ENCODE data around the gene LRRC47. TPM values are rescaled to one million over a fixed set of nuclear protein-coding genes. Genes with fewer than 3 reads are reported as not detected.

Gene LRRC47
- total RNA-seq, 1 donor from 2014 or later = 45.8 TPM

GRCh38 chr1:3762151-3762872 lies 34.0 kb downstream of the LRRC47 start:
- TF ChIP-seq, protein P1, sequence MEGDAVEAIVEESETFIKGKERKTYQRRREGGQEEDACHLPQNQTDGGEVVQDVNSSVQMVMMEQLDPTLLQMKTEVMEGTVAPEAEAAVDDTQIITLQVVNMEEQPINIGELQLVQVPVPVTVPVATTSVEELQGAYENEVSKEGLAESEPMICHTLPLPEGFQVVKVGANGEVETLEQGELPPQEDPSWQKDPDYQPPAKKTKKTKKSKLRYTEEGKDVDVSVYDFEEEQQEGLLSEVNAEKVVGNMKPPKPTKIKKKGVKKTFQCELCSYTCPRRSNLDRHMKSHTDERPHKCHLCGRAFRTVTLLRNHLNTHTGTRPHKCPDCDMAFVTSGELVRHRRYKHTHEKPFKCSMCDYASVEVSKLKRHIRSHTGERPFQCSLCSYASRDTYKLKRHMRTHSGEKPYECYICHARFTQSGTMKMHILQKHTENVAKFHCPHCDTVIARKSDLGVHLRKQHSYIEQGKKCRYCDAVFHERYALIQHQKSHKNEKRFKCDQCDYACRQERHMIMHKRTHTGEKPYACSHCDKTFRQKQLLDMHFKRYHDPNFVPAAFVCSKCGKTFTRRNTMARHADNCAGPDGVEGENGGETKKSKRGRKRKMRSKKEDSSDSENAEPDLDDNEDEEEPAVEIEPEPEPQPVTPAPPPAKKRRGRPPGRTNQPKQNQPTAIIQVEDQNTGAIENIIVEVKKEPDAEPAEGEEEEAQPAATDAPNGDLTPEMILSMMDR (IDR thresholded peaks at IDR 0.05) = no peak
- peaks cover 7% of the 10 kb centered on the region for H3K9me3 Mint-ChIP-seq (ENCODE audit: low read depth)
- no peak overlapping the region for H3K27ac Mint-ChIP-seq (ENCODE audit: unreplicated experiment)
- H3K27me3 Mint-ChIP-seq (ENCODE audit: low read depth) = peaks cover 29% of the 10 kb centered on the region
- no peak overlapping the region for H3K4me3 Mint-ChIP-seq (ENCODE audit: unreplicated experiment)
- DNase-seq (ENCODE audit: low spot score) = no peak
- H3K4me1 Mint-ChIP-seq (ENCODE audit: low read depth) = no peaks in the 10 kb centered on the region
- no peaks in the 10 kb centered on the region for H3K36me3 Mint-ChIP-seq (ENCODE audit: low read depth)

- Mint-ChIP-seq H3K27me3 (ENCODE audit: low read depth) (peaks cover 29% of the 10 kb centered on the region), H3K36me3 (ENCODE audit: low read depth) (no peaks in the 10 kb centered on the region), H3K27ac (ENCODE audit: unreplicated experiment) (no peak overlapping the region), H3K4me1 (ENCODE audit: low read depth) (no peaks in the 10 kb centered on the region), H3K9me3 (ENCODE audit: low read depth) (peaks cover 7% of the 10 kb centered on the region), H3K4me3 (ENCODE audit: unreplicated experiment) (no peak overlapping the region)
- DNase-seq (ENCODE audit: low spot score) = no peak
- TF ChIP-seq, protein P1 (IDR thresholded peaks at IDR 0.05) = no peak
Observed at GRCh38 chr1:3761296-3762010, 34.8 kb downstream of the LRRC47 start.

- TF ChIP-seq, protein P1 (IDR thresholded peaks at IDR 0.05) = no peak
- Mint-ChIP-seq H3K27ac (ENCODE audit: unreplicated experiment) (no peak overlapping the region), H3K4me3 (ENCODE audit: unreplicated experiment) (no peak overlapping the region), H3K9me3 (ENCODE audit: low read depth) (peaks cover 7% of the 10 kb centered on the region), H3K4me1 (ENCODE audit: low read depth) (no peaks in the 10 kb centered on the region), H3K36me3 (ENCODE audit: low read depth) (no peaks in the 10 kb centered on the region), H3K27me3 (ENCODE audit: low read depth) (peaks cover 25% of the 10 kb centered on the region)
- no peak for DNase-seq (ENCODE audit: low spot score)
Observed at GRCh38 chr1:3759796-3760195, 36.5 kb downstream of the LRRC47 start.

DNA sequence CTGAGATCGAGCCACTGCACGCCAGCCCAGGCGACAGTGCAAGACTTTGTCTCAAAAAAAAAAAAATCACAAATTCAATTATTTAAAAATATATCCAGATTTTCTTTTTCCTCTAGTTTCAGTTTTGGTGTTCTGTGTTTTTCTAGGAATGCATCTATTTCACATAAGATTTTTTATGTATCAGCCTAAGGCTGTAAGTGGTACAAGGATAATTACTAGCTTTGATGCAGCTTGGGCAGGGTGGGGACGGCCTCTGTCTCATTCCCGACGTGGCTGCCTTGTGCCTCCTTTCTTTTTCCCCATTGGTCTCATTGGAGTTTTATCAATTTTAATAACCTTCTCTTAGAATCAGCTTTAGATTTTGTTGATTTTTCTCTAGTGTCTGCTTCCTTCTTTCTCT lies 37.1 kb downstream of the LRRC47 start:
- Mint-ChIP-seq H3K27me3 (ENCODE audit: low read depth) (peaks cover 20% of the 10 kb centered on the region), H3K36me3 (ENCODE audit: low read depth) (no peaks in the 10 kb centered on the region), H3K27ac (ENCODE audit: unreplicated experiment) (no peak overlapping the region), H3K9me3 (ENCODE audit: low read depth) (peaks cover 7% of the 10 kb centered on the region), H3K4me3 (ENCODE audit: unreplicated experiment) (no peak overlapping the region), H3K4me1 (ENCODE audit: low read depth) (no peaks in the 10 kb centered on the region)
- no peak for DNase-seq (ENCODE audit: low spot score)
- TF ChIP-seq, protein P1 (IDR thresholded peaks at IDR 0.05) = no peak

- no peak for DNase-seq (ENCODE audit: low spot score)
- H3K27me3 Mint-ChIP-seq (ENCODE audit: low read depth) = peaks cover 25% of the 10 kb centered on the region
- no peak overlapping the region for H3K27ac Mint-ChIP-seq (ENCODE audit: unreplicated experiment)
- H3K4me3 Mint-ChIP-seq (ENCODE audit: unreplicated experiment) = no peak overlapping the region
- H3K4me1 Mint-ChIP-seq (ENCODE audit: low read depth) = no peaks in the 10 kb centered on the region
- TF ChIP-seq, protein P1 (IDR thresholded peaks at IDR 0.05) = no peak
- H3K9me3 Mint-ChIP-seq (ENCODE audit: low read depth) = peaks cover 7% of the 10 kb centered on the region
- no peaks in the 10 kb centered on the region for H3K36me3 Mint-ChIP-seq (ENCODE audit: low read depth)
Observed at GRCh38 chr1:3756394-3756793, 39.9 kb downstream of the LRRC47 start.
